ENCODE measurements around the gene FGD2. TPM values are rescaled to one million over a fixed set of nuclear protein-coding genes. Genes with fewer than 3 reads are reported as not detected.

The FGD2 gene
- total and polyA plus RNA-seq, 9 of the 15 experiments (the other 6 are each of a cell fraction or from before 2014, with no cell fraction given), result 0.09 TPM; not detected in 8

DNA sequence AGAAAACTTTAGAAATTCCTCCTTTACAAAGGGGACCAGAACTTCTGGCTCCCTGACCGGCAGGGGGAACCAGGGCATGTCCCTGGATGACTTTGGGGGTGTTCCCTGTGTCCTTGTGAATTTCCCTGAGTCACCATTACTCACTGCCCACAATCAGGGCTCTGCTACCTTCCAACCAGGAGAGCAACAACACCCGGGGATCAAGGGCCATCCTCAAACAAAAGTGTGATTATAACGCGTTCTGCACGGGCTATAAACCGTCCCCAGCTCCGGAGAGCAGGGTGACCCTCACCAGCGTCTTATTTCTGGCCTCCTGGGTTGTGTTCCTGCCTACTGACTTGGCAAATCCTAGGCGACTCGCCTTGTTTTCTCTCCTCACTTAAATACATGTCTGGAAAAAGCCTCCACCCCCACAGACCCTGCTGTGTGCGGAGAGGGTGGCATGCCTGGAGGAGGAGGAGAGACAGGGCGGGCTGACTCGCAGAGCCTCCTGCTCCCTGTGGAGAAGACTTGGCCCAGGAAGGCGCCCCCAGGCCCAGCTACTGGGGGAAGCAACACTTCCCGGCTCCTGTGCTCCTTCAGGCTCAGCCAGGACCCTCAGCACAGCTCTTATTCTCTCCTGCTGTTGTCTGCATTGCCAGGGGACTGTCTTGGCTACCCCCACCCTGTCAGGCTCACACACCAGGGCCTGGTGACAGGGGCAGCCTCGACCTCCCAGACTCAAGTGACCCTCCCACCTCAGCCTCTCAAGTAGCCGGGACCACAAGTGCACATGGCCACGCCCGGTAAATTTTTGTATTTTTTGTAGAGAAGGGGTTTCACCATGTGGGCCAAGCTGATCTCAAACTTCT, 54.1 kb downstream of the FGD2 start (continued):
- peak; percentile 67 to 93 for TF ChIP-seq MAZ (CRISPR knock-in tag; conservative IDR thresholded peaks at IDR 0.05 in 1 of 2, IDR thresholded peaks at IDR 0.05 in 1 of 2)
- peak; percentile 89 for TF ChIP-seq ARID1B (IDR thresholded peaks at IDR 0.05)
- no peak for TF ChIP-seq ZNF695 (CRISPR knock-in tag; IDR thresholded peaks at IDR 0.05)
- TF ChIP-seq GTF2E2 (tag; IDR thresholded peaks at IDR 0.05), result 0 out of 2 replicates have a peak, but pooled peaks have one; percentile 49
- TF ChIP-seq YBX1 (IDR thresholded peaks at IDR 0.05), result no peak
- TF ChIP-seq, protein P1, sequence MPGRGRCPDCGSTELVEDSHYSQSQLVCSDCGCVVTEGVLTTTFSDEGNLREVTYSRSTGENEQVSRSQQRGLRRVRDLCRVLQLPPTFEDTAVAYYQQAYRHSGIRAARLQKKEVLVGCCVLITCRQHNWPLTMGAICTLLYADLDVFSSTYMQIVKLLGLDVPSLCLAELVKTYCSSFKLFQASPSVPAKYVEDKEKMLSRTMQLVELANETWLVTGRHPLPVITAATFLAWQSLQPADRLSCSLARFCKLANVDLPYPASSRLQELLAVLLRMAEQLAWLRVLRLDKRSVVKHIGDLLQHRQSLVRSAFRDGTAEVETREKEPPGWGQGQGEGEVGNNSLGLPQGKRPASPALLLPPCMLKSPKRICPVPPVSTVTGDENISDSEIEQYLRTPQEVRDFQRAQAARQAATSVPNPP (IDR thresholded peaks at IDR 0.05; ENCODE audit: borderline replicate concordance, insufficient read depth, insufficient read length), result no peak
- peak; percentile 72; the same call in 1 of the 2 replicates for TF ChIP-seq ZC3H11A (IDR thresholded peaks at IDR 0.05; ENCODE audit: low read depth, low read length)
- TF ChIP-seq, protein P2, sequence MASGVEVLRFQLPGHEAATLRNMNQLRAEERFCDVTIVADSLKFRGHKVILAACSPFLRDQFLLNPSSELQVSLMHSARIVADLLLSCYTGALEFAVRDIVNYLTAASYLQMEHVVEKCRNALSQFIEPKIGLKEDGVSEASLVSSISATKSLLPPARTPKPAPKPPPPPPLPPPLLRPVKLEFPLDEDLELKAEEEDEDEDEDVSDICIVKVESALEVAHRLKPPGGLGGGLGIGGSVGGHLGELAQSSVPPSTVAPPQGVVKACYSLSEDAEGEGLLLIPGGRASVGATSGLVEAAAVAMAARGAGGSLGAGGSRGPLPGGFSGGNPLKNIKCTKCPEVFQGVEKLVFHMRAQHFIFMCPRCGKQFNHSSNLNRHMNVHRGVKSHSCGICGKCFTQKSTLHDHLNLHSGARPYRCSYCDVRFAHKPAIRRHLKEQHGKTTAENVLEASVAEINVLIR (CRISPR knock-in tag; IDR thresholded peaks at IDR 0.05), result peak; percentile 49
- peak; percentile 93 for TF ChIP-seq MTA3 (IDR thresholded peaks at IDR 0.05; ENCODE audit: borderline replicate concordance)
- TF ChIP-seq, protein P3, sequence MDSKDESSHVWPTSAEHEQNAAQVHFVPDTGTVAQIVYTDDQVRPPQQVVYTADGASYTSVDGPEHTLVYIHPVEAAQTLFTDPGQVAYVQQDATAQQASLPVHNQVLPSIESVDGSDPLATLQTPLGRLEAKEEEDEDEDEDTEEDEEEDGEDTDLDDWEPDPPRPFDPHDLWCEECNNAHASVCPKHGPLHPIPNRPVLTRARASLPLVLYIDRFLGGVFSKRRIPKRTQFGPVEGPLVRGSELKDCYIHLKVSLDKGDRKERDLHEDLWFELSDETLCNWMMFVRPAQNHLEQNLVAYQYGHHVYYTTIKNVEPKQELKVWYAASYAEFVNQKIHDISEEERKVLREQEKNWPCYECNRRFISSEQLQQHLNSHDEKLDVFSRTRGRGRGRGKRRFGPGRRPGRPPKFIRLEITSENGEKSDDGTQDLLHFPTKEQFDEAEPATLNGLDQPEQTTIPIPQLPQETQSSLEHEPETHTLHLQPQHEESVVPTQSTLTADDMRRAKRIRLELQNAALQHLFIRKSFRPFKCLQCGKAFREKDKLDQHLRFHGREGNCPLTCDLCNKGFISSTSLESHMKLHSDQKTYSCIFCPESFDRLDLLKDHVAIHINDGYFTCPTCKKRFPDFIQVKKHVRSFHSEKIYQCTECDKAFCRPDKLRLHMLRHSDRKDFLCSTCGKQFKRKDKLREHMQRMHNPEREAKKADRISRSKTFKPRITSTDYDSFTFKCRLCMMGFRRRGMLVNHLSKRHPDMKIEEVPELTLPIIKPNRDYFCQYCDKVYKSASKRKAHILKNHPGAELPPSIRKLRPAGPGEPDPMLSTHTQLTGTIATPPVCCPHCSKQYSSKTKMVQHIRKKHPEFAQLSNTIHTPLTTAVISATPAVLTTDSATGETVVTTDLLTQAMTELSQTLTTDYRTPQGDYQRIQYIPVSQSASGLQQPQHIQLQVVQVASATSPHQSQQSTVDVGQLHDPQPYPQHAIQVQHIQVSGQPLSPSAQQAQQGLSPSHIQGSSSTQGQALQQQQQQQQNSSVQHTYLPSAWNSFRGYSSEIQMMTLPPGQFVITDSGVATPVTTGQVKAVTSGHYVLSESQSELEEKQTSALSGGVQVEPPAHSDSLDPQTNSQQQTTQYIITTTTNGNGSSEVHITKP (IDR thresholded peaks at IDR 0.05; ENCODE audit: partially characterized antibody), result peak; percentile 28
- TF ChIP-seq, protein P4, sequence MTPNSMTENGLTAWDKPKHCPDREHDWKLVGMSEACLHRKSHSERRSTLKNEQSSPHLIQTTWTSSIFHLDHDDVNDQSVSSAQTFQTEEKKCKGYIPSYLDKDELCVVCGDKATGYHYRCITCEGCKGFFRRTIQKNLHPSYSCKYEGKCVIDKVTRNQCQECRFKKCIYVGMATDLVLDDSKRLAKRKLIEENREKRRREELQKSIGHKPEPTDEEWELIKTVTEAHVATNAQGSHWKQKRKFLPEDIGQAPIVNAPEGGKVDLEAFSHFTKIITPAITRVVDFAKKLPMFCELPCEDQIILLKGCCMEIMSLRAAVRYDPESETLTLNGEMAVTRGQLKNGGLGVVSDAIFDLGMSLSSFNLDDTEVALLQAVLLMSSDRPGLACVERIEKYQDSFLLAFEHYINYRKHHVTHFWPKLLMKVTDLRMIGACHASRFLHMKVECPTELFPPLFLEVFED (CRISPR knock-in tag; conservative IDR thresholded peaks at IDR 0.05), result no peak
- TF ChIP-seq, protein P5, sequence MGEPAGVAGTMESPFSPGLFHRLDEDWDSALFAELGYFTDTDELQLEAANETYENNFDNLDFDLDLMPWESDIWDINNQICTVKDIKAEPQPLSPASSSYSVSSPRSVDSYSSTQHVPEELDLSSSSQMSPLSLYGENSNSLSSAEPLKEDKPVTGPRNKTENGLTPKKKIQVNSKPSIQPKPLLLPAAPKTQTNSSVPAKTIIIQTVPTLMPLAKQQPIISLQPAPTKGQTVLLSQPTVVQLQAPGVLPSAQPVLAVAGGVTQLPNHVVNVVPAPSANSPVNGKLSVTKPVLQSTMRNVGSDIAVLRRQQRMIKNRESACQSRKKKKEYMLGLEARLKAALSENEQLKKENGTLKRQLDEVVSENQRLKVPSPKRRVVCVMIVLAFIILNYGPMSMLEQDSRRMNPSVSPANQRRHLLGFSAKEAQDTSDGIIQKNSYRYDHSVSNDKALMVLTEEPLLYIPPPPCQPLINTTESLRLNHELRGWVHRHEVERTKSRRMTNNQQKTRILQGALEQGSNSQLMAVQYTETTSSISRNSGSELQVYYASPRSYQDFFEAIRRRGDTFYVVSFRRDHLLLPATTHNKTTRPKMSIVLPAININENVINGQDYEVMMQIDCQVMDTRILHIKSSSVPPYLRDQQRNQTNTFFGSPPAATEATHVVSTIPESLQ (CRISPR knock-in tag; IDR thresholded peaks at IDR 0.05), result 0 out of 2 replicates have a peak, but pooled peaks have one; percentile 42
- no peak for TF ChIP-seq PRMT5 (CRISPR knock-in tag; IDR thresholded peaks at IDR 0.05)
- peak; percentile 53; the same call in 1 of the 2 replicates for TF ChIP-seq ZNF134 (CRISPR knock-in tag; conservative IDR thresholded peaks at IDR 0.05)
- no peak for TF ChIP-seq ZKSCAN8 (CRISPR knock-in tag; IDR thresholded peaks at IDR 0.05)
- TF ChIP-seq, protein P6, sequence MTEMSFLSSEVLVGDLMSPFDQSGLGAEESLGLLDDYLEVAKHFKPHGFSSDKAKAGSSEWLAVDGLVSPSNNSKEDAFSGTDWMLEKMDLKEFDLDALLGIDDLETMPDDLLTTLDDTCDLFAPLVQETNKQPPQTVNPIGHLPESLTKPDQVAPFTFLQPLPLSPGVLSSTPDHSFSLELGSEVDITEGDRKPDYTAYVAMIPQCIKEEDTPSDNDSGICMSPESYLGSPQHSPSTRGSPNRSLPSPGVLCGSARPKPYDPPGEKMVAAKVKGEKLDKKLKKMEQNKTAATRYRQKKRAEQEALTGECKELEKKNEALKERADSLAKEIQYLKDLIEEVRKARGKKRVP (CRISPR knock-in tag; IDR thresholded peaks at IDR 0.05), result no peak
